K562 (cell line): ENCODE results near the gene SPDEF. TPM values are rescaled to one million over a fixed set of nuclear protein-coding genes. Genes with fewer than 3 reads are reported as not detected.

Experiments
- BCL6 ChIP-seq: fragments of 250-450 bp; sonication (Bioruptor Pico); IDR thresholded peaks from 2 replicates; pipeline ENCODE4 v1.4.0; 2020
- CAMTA2 ChIP-seq: fragments of 250-450 bp; sonication (Bioruptor Pico); conservative IDR thresholded peaks from 2 replicates; pipeline ENCODE4 v1.5.1; 2022
- CHD4 ChIP-seq: fragments of 200-600 bp; sonication (generic); IDR thresholded peaks from 3 replicates; pipeline ENCODE4 v1.6.1; 2012; ENCODE audit warnings: low read depth, mild to moderate bottlenecking, mixed read lengths, low read length, inconsistent platforms; ENCODE audit not compliant: insufficient read depth, insufficient replicate concordance, poor library complexity, severe bottlenecking
- DIDO1 ChIP-seq: fragments of 450-650 bp; IDR thresholded peaks from 2 replicates; pipeline ENCODE4 v1.6.1; 2016; ENCODE audit warnings: low read depth, missing biosample characterization, missing genetic modification characterization
- DMBX1 ChIP-seq: fragments of 250-450 bp; sonication (Bioruptor Pico); IDR thresholded peaks from 2 replicates; pipeline ENCODE4 v1.8.0; 2022; ENCODE audit warnings: inconsistent platforms, mild to moderate bottlenecking, moderate library complexity, borderline replicate concordance
- HDAC6 ChIP-seq: IDR thresholded peaks from 2 replicates; pipeline ENCODE4 v1.6.1; 2012; ENCODE audit warnings: low read depth, mild to moderate bottlenecking, control low read depth, inconsistent platforms, low read length, moderate library complexity
- JUN ChIP-seq, 2 experiments: sonication (generic) in 1 of 2; formaldehyde crosslinking in 1 of 2; IDR thresholded peaks; 2 replicates each; pipeline versions ENCODE4 v1.6.1 to v1.8.0; 2012 to 2022; ENCODE audit warnings: borderline replicate concordance in 2 of 2, mild to moderate bottlenecking in 2 of 2, improper control_type of control experiment in 1 of 2, low read depth in 1 of 2, low read length in 1 of 2, missing genetic modification reagents in 1 of 2
- JUNB ChIP-seq: fragments of 450-650 bp; formaldehyde crosslinking; conservative IDR thresholded peaks from 2 replicates; pipeline ENCODE4 v1.4.0; 2020; ENCODE audit warnings: mild to moderate bottlenecking
- PML ChIP-seq: IDR thresholded peaks from 2 replicates; pipeline ENCODE4 v1.6.1; 2012; ENCODE audit warnings: low read length, inconsistent platforms
- PYGO2 ChIP-seq: fragments of 450-650 bp; IDR thresholded peaks from 2 replicates; pipeline ENCODE4 v1.6.1; 2016; ENCODE audit warnings: mild to moderate bottlenecking, missing genetic modification characterization, moderate library complexity, missing compliant biosample characterization
- RCOR1 ChIP-seq, 2 experiments: IDR thresholded peaks; 2 replicates each; pipeline ENCODE4 v1.6.1; 2012; ENCODE audit warnings: low read depth in 2 of 2, low read length in 2 of 2, borderline replicate concordance in 1 of 2, improper control_type of control experiment in 1 of 2
- ZNF217 ChIP-seq: sonication (generic); formaldehyde crosslinking; IDR thresholded peaks from 2 replicates; pipeline ENCODE4 v1.8.0; 2022; ENCODE audit warnings: mild to moderate bottlenecking, missing genetic modification reagents
- ZSCAN29 ChIP-seq: fragments of 450-650 bp; IDR thresholded peaks from 2 replicates; pipeline ENCODE4 v1.6.1; 2017
- polyA plus RNA-seq, 8 experiments: library from polyadenylated mRNA; depleted of rRNA in 4 of 8; stranded (reverse) in 5 of 8; unstranded in 3 of 8; fragments of >200 nt; fragmentation: Nextera tagmentation in 2 of 8; fragmentation: Illumina TruSeq in 1 of 8; extraction: Ambion mirVana in 2 of 8; extraction: Trizol in 1 of 8; gene quantifications; 2 replicates each; pipeline versions ENCODE4 v1.2.1 to v1.2.3, GENCODE V29; 2011 to 2014; ENCODE audit warnings: inconsistent platforms in 1 of 8, missing spikeins in 1 of 8
- total RNA-seq, 7 experiments: library from RNA; depleted of rRNA in 6 of 7; stranded (reverse); fragments of >200 nt in 6 of 7; fragmentation: Illumina TruSeq in 2 of 7; extraction: Trizol in 2 of 7; gene quantifications; 2 replicates each; pipeline versions ENCODE4 v1.2.1 to v1.2.3, GENCODE V29; 2011 to 2021; ENCODE audit warnings: low replicate concordance in 1 of 7
- TF ChIP-seq, protein P1 (sequence below): fragments of 250-450 bp; sonication (Bioruptor Pico); IDR thresholded peaks from 2 replicates; pipeline ENCODE4 v1.8.0; 2022; ENCODE audit warnings: moderate library complexity, mild to moderate bottlenecking, inconsistent platforms
- TF ChIP-seq, protein P2 (sequence below): fragments of 450-650 bp; IDR thresholded peaks from 2 replicates; pipeline ENCODE4 v1.6.1; 2016; ENCODE audit warnings: low read depth, mild to moderate bottlenecking, moderate library complexity
- TF ChIP-seq, protein P3 (sequence below): fragments of 200-800 bp; sonication (Bioruptor generic); IDR thresholded peaks from 2 replicates; pipeline ENCODE4 v1.6.1; 2017; ENCODE audit warnings: missing genetic modification characterization, missing compliant biosample characterization
- TF ChIP-seq, protein P4 (sequence below): fragments of 250-450 bp; sonication (Bioruptor Pico); IDR thresholded peaks from 2 replicates; pipeline ENCODE4 v1.8.0; 2021; ENCODE audit warnings: moderate library complexity, mild to moderate bottlenecking, inconsistent platforms
- TF ChIP-seq, protein P5 (sequence below): sonication (generic); formaldehyde crosslinking; IDR thresholded peaks from 2 replicates; pipeline ENCODE4 v1.8.1; 2023; ENCODE audit warnings: missing genetic modification reagents, mild to moderate bottlenecking, borderline replicate concordance

Gene SPDEF
- total and polyA plus RNA-seq, 9 of the 15 experiments (the other 6 are each of a cell fraction or from before 2014, with no cell fraction given), result 0.04 to 0.12 (median 0.11) TPM; not detected in 5

DNA sequence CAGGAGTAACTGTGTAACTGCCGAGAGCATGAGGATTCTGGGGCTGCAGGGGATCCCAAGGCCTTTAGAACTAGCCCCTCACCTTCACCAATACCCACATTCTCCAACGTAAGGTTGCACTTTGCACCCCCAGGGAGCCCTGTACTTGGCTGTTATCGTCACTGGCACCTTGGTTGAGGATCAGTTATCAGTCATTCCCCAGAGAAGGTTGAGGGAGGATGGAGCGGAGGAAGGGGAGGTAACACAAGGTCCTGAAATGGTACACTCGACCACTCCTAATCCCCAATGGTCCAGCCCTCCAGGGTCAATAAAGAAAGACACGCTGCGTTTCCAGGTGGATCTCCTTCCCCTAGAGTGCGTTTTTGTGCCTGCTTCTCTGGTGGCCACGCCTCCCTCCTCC lies 1.1 kb upstream of the SPDEF start (continued):
- TF ChIP-seq, protein P1, sequence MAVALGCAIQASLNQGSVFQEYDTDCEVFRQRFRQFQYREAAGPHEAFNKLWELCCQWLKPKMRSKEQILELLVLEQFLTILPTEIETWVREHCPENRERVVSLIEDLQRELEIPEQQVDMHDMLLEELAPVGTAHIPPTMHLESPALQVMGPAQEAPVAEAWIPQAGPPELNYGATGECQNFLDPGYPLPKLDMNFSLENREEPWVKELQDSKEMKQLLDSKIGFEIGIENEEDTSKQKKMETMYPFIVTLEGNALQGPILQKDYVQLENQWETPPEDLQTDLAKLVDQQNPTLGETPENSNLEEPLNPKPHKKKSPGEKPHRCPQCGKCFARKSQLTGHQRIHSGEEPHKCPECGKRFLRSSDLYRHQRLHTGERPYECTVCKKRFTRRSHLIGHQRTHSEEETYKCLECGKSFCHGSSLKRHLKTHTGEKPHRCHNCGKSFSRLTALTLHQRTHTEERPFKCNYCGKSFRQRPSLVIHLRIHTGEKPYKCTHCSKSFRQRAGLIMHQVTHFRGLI (CRISPR knock-in tag), result no peak
- TF ChIP-seq JUN (IDR thresholded peaks at IDR 0.05; ENCODE audit: borderline replicate concordance, low read depth, low read length) (no peak), JUN (CRISPR knock-in tag; IDR thresholded peaks at IDR 0.05; ENCODE audit: borderline replicate concordance) (no peak), ZNF217 (CRISPR knock-in tag) (no peak), JUNB (no peak), RCOR1 (IDR thresholded peaks at IDR 0.05; ENCODE audit: borderline replicate concordance in 1 of 2, low read depth in 2 of 2, low read length in 2 of 2) (peak; percentile 40 to 73; a peak in 3 of 4 replicates), HDAC6 (no peak), PML (peak; percentile 42; the same call in 1 of the 2 replicates), PYGO2 (tag) (no peak), ZSCAN29 (no peak), CAMTA2 (CRISPR knock-in tag) (no peak), CHD4 (no peak), DMBX1 (CRISPR knock-in tag) (no peak), BCL6 (CRISPR knock-in tag) (no peak), DIDO1 (tag) (no peak)
- TF ChIP-seq, protein P2, sequence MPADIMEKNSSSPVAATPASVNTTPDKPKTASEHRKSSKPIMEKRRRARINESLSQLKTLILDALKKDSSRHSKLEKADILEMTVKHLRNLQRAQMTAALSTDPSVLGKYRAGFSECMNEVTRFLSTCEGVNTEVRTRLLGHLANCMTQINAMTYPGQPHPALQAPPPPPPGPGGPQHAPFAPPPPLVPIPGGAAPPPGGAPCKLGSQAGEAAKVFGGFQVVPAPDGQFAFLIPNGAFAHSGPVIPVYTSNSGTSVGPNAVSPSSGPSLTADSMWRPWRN, result no peak
- TF ChIP-seq, protein P3, sequence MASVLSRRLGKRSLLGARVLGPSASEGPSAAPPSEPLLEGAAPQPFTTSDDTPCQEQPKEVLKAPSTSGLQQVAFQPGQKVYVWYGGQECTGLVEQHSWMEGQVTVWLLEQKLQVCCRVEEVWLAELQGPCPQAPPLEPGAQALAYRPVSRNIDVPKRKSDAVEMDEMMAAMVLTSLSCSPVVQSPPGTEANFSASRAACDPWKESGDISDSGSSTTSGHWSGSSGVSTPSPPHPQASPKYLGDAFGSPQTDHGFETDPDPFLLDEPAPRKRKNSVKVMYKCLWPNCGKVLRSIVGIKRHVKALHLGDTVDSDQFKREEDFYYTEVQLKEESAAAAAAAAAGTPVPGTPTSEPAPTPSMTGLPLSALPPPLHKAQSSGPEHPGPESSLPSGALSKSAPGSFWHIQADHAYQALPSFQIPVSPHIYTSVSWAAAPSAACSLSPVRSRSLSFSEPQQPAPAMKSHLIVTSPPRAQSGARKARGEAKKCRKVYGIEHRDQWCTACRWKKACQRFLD (CRISPR knock-in tag), result no peak
- TF ChIP-seq, protein P4, sequence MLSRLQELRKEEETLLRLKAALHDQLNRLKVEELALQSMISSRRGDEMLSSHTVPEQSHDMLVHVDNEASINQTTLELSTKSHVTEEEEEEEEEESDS (CRISPR knock-in tag), result no peak
- TF ChIP-seq, protein P5, sequence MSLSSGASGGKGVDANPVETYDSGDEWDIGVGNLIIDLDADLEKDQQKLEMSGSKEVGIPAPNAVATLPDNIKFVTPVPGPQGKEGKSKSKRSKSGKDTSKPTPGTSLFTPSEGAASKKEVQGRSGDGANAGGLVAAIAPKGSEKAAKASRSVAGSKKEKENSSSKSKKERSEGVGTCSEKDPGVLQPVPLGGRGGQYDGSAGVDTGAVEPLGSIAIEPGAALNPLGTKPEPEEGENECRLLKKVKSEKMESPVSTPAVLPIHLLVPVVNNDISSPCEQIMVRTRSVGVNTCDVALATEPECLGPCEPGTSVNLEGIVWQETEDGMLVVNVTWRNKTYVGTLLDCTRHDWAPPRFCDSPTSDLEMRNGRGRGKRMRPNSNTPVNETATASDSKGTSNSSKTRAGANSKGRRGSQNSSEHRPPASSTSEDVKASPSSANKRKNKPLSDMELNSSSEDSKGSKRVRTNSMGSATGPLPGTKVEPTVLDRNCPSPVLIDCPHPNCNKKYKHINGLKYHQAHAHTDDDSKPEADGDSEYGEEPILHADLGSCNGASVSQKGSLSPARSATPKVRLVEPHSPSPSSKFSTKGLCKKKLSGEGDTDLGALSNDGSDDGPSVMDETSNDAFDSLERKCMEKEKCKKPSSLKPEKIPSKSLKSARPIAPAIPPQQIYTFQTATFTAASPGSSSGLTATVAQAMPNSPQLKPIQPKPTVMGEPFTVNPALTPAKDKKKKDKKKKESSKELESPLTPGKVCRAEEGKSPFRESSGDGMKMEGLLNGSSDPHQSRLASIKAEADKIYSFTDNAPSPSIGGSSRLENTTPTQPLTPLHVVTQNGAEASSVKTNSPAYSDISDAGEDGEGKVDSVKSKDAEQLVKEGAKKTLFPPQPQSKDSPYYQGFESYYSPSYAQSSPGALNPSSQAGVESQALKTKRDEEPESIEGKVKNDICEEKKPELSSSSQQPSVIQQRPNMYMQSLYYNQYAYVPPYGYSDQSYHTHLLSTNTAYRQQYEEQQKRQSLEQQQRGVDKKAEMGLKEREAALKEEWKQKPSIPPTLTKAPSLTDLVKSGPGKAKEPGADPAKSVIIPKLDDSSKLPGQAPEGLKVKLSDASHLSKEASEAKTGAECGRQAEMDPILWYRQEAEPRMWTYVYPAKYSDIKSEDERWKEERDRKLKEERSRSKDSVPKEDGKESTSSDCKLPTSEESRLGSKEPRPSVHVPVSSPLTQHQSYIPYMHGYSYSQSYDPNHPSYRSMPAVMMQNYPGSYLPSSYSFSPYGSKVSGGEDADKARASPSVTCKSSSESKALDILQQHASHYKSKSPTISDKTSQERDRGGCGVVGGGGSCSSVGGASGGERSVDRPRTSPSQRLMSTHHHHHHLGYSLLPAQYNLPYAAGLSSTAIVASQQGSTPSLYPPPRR (CRISPR knock-in tag), result no peak
